Hepatocyte (in vitro differentiated cells): ENCODE results near the gene SPDEF. TPM values are rescaled to one million over a fixed set of nuclear protein-coding genes. Genes with fewer than 3 reads are reported as not detected.

Source experiments
- DNase-seq: peaks from one replicate; pipeline ENCODE4 v3.0.0-alpha.2; 2016; ENCODE audit warnings: low spot score
- H2AFZ ChIP-seq: fragments of 200-600 bp; sonication (generic); 2 replicates; pipeline ENCODE4 v1.6.0; 2016; ENCODE audit warnings: antibody characterized with exemption, mild to moderate bottlenecking
- H3K27ac ChIP-seq: fragments of 200-600 bp; sonication (generic); 2 replicates; pipeline ENCODE4 v1.5.1; 2016; ENCODE audit warnings: mild to moderate bottlenecking
- H3K27me3 ChIP-seq: fragments of 200-600 bp; sonication (generic); 2 replicates; pipeline ENCODE4 v1.6.1; 2016
- H3K36me3 ChIP-seq: fragments of 200-600 bp; sonication (generic); replicated peaks from 2 replicates; pipeline ENCODE4 v1.5.1; 2016; ENCODE audit warnings: low read depth; ENCODE audit not compliant: insufficient read depth
- H3K4me1 ChIP-seq: fragments of 200-600 bp; sonication (generic); 2 replicates; pipeline ENCODE4 v1.5.1; 2016; ENCODE audit warnings: mild to moderate bottlenecking, moderate library complexity; ENCODE audit not compliant: insufficient read depth
- H3K4me2 ChIP-seq: fragments of 200-600 bp; sonication (generic); 2 replicates; pipeline ENCODE4 v1.6.0; 2016
- H3K4me3 ChIP-seq: fragments of 200-600 bp; sonication (generic); 2 replicates; pipeline ENCODE4 v1.5.1; 2016; ENCODE audit warnings: mild to moderate bottlenecking
- H3K79me2 ChIP-seq: fragments of 200-600 bp; sonication (generic); 2 replicates; pipeline ENCODE4 v1.6.0; 2017; ENCODE audit warnings: mild to moderate bottlenecking
- H3K9me2 ChIP-seq: fragments of 200-600 bp; sonication (generic); replicated peaks from 2 replicates; pipeline ENCODE4 v1.6.0; 2017; ENCODE audit warnings: mild to moderate bottlenecking; ENCODE audit not compliant: insufficient read depth
- H3K9me3 ChIP-seq: fragments of 200-600 bp; sonication (generic); 2 replicates; pipeline ENCODE4 v1.5.1; 2016; ENCODE audit warnings: low read depth, mild to moderate bottlenecking
- H4K20me1 ChIP-seq: fragments of 200-600 bp; sonication (generic); 2 replicates; pipeline ENCODE4 v1.6.0; 2016; ENCODE audit warnings: mild to moderate bottlenecking; ENCODE audit not compliant: insufficient read depth, poor library complexity, severe bottlenecking
- CTCF ChIP-seq: fragments of 200-600 bp; sonication (generic); IDR thresholded peaks from 2 replicates; pipeline ENCODE4 v1.5.1; 2016; ENCODE audit warnings: antibody characterized with exemption, mild to moderate bottlenecking; ENCODE audit not compliant: poor library complexity
- EZH2 ChIP-seq: fragments of 200-600 bp; sonication (generic); IDR thresholded peaks from 2 replicates; pipeline ENCODE4 v1.6.1; 2016; ENCODE audit warnings: antibody characterized with exemption, mild to moderate bottlenecking, borderline replicate concordance
- EZH2phosphoT487 ChIP-seq: fragments of 200-600 bp; sonication (generic); IDR thresholded peaks from one replicate; pipeline ENCODE4 v1.6.1; 2018; ENCODE audit warnings: antibody characterized with exemption, mild to moderate bottlenecking, low read depth, moderate library complexity; ENCODE audit not compliant: unreplicated experiment, severe bottlenecking
- WGBS: methylation state at CpG from one replicate; pipeline ENCODE4 v1.1.6; 2016; ENCODE audit warnings: low lambda C conversion rate; ENCODE audit errors: missing lambda C conversion rate; 5-methylcytosine and 5-hydroxymethylcytosine counted together
- polyA plus RNA-seq: library from polyadenylated mRNA; unstranded; fragments of >200 nt; fragmentation: Nextera tagmentation; extraction: Ambion mirVana; gene quantifications from 2 replicates; pipeline ENCODE4 v1.2.1, GENCODE V29; 2016
- total RNA-seq: library from RNA; depleted of rRNA; stranded (reverse); fragments of >200 nt; gene quantifications from 2 replicates; pipeline ENCODE4 v1.2.3, GENCODE V29; 2014

Gene SPDEF
- total and polyA plus RNA-seq, 2 experiments from 2014 or later: 0.80 to 1.5 TPM

- Histone ChIP-seq H2AFZ (no peak overlapping the region), H3K27ac (no peak overlapping the region), H3K9me3 (no peaks in the 10 kb centered on the region), H3K79me2 (no peaks in the 10 kb centered on the region), H3K27me3 (no peaks in the 10 kb centered on the region), H3K4me1 (peaks cover 3% of the 10 kb centered on the region), H3K36me3 (no peaks in the 10 kb centered on the region), H4K20me1 (no peaks in the 10 kb centered on the region), H3K4me2 (no peak overlapping the region), H3K9me2 (no peaks in the 10 kb centered on the region), H3K4me3 (no peak overlapping the region)
- TF ChIP-seq CTCF: no peak
- TF ChIP-seq EZH2: no peak
- TF ChIP-seq EZH2phosphoT487: no peak
- WGBS: 94% methylated on average over 9 of the region's 9 CpGs
- no peak for DNase-seq
These were observed 66.8 kb downstream of the SPDEF start for GRCh38 chr6:34489207-34489805.

Other genes starting within 250 kb of the SPDEF start
- gene NUDT3, start 163.7 kb downstream of the SPDEF start, total RNA-seq: 17.9 and 20.4 TPM in 2 replicates
- gene NUDT3, start 163.7 kb downstream of the SPDEF start, polyA plus RNA-seq: 6.2 and 6.4 TPM in 2 replicates
- gene RPS10, start 130.3 kb downstream of the SPDEF start, total RNA-seq: 1,824 and 2,302 TPM in 2 replicates
- gene RPS10, start 130.3 kb downstream of the SPDEF start, polyA plus RNA-seq: 518 and 544 TPM in 2 replicates
- gene PACSIN1, start 90.3 kb downstream of the SPDEF start, total RNA-seq: 0.37 TPM in 1 of 2 replicates, not detected in the other
- 0.05 and 0.33 TPM in 2 replicates for gene PACSIN1, start 90.3 kb downstream of the SPDEF start, polyA plus RNA-seq
- 55.0 and 61.3 TPM in 2 replicates for gene ILRUN, start 140.4 kb upstream of the SPDEF start, total RNA-seq
- 12.7 and 17.8 TPM in 2 replicates for gene ILRUN, start 140.4 kb upstream of the SPDEF start, polyA plus RNA-seq
- gene SNRPC, start 201.2 kb upstream of the SPDEF start, total RNA-seq: 86.9 and 95.2 TPM in 2 replicates
- gene SNRPC, start 201.2 kb upstream of the SPDEF start, polyA plus RNA-seq: 224 and 256 TPM in 2 replicates
- 11.7 and 14.3 TPM in 2 replicates for gene BLTP3A, start 235.8 kb upstream of the SPDEF start, total RNA-seq
- 3.2 and 3.3 TPM in 2 replicates for gene BLTP3A, start 235.8 kb upstream of the SPDEF start, polyA plus RNA-seq